H1 (cell line): Measurements from ENCODE around the gene RAD9B. TPM values are rescaled to one million over a fixed set of nuclear protein-coding genes. Genes with fewer than 3 reads are reported as not detected.

Experiments
- CTCF ChIA-PET: fragments of 300-600 bp; sonication (Branson Sonifier 250); formaldehyde crosslinking; loops from one replicate; lab custom pipeline; 2021; ENCODE audit not compliant: partially characterized antibody; lab: Charles Lee
- POLR2A ChIA-PET: fragments of 300-600 bp; sonication (Branson Sonifier 250); formaldehyde crosslinking; loops from one replicate; lab custom pipeline; 2021; ENCODE audit warnings: inconsistent platforms; ENCODE audit not compliant: partially characterized antibody; lab: Charles Lee
- DNase-seq, 2 experiments: peaks; one replicate each; pipeline versions ENCODE4 v3.0.0 to v3.0.0-alpha.2; 2010 to 2022; ENCODE audit warnings: low spot score in 2 of 2, low read depth in 1 of 2, mixed read lengths in 1 of 2
- FAIRE-seq: peaks from 2 replicates; lab custom pipeline; 2011; peaks lifted over from hg19 to GRCh38; lab: Jason Lieb, UNC
- H2AFZ ChIP-seq: 2 replicates; pipeline ENCODE4 v1.8.1; 2012; ENCODE audit warnings: low read length, inconsistent platforms
- H2AK5ac ChIP-seq: 2 replicates; pipeline ENCODE4 v1.6.1; 2013; ENCODE audit warnings: low read depth, low read length
- H2BK120ac ChIP-seq: replicated peaks from 2 replicates; pipeline ENCODE3; 2013; ENCODE audit warnings: low read depth, low read length, inconsistent platforms
- H2BK12ac ChIP-seq: 2 replicates; pipeline ENCODE4 v1.6.1; 2013; ENCODE audit warnings: low read depth, low read length
- H2BK15ac ChIP-seq: 2 replicates; pipeline ENCODE4 v1.6.1; 2013; ENCODE audit warnings: low read length
- H2BK20ac ChIP-seq: 2 replicates; pipeline ENCODE4 v1.6.1; 2013; ENCODE audit warnings: low read length
- H2BK5ac ChIP-seq: 2 replicates; pipeline ENCODE4 v1.6.1; 2013; ENCODE audit warnings: low read depth, low read length
- H3K14ac ChIP-seq: 2 replicates; pipeline ENCODE4 v1.6.1; 2013; ENCODE audit warnings: inconsistent platforms; ENCODE audit not compliant: insufficient read length
- H3K18ac ChIP-seq: 2 replicates; pipeline ENCODE4 v1.6.1; 2013; ENCODE audit warnings: low read length; ENCODE audit errors: extremely low read depth
- H3K23ac ChIP-seq: 2 replicates; pipeline ENCODE4 v1.6.1; 2013; ENCODE audit warnings: inconsistent platforms; ENCODE audit not compliant: insufficient read length
- H3K23me2 ChIP-seq: 2 replicates; pipeline ENCODE4 v1.6.1; 2013; ENCODE audit warnings: low read depth, low read length
- H3K27ac ChIP-seq: 2 replicates; pipeline ENCODE4 v1.6.1; 2011; ENCODE audit warnings: low read depth, low read length, inconsistent platforms
- H3K27me3 ChIP-seq, 4 experiments: replicated peaks in 1 of 4; 1 replicate in 1 of 4; 2 replicates in 3 of 4; pipeline versions ENCODE4 v1.6.1 to v1.8.1; 2011 to 2013; ENCODE audit warnings: low read length in 3 of 4, mild to moderate bottlenecking in 3 of 4, inconsistent platforms in 2 of 4, mixed read lengths in 2 of 4, moderate library complexity in 1 of 4; ENCODE audit not compliant: control insufficient read depth in 3 of 4, insufficient read depth in 3 of 4; ENCODE audit errors: extremely low read depth in 1 of 4
- H3K36me3 ChIP-seq, 4 experiments: 2 replicates each; pipeline versions ENCODE4 v1.6.1 to v1.8.1; 2011 to 2013; ENCODE audit warnings: mild to moderate bottlenecking in 4 of 4, low read length in 3 of 4, moderate library complexity in 2 of 4, control low read depth in 1 of 4, inconsistent platforms in 1 of 4; ENCODE audit not compliant: insufficient read depth in 4 of 4, control insufficient read depth in 2 of 4
- H3K4ac ChIP-seq: replicated peaks from 2 replicates; pipeline ENCODE3; 2013; ENCODE audit warnings: low read length, low read depth, mixed read lengths, inconsistent platforms; ENCODE audit not compliant: insufficient read length
- H3K4me1 ChIP-seq, 4 experiments: replicated peaks in 1 of 4; 1 replicate in 1 of 4; 2 replicates in 3 of 4; pipeline versions ENCODE4 v1.6.1 to v1.8.1; 2011 to 2013; ENCODE audit warnings: low read length in 3 of 4, inconsistent platforms in 2 of 4, mixed read lengths in 1 of 4; ENCODE audit not compliant: insufficient read depth in 4 of 4, control insufficient read depth in 3 of 4
- H3K4me2 ChIP-seq, 2 experiments: 2 replicates each; pipeline versions ENCODE4 v1.6.1 to v1.8.1; 2011 to 2013; ENCODE audit warnings: low read depth in 2 of 2, low read length in 2 of 2, control low read depth in 1 of 2, inconsistent platforms in 1 of 2, mild to moderate bottlenecking in 1 of 2; ENCODE audit not compliant: insufficient read depth in 1 of 2
- H3K4me3 ChIP-seq, 4 experiments: fragments of 200-600, 300-600 bp in 1 of 4; sonication (generic), shearing (Covaris generic), sonication (Bioruptor Twin) in 1 of 4; 2 replicates each; pipeline versions ENCODE4 v1.5.1 to v1.8.1; 2011 to 2016; ENCODE audit warnings: low read length in 4 of 4, low read depth in 3 of 4, control low read depth in 2 of 4, inconsistent platforms in 2 of 4, mild to moderate bottlenecking in 2 of 4, mixed read lengths in 1 of 4, moderate library complexity in 1 of 4; ENCODE audit not compliant: insufficient read depth in 2 of 4; ENCODE audit errors: extremely low read depth in 1 of 4
- H3K56ac ChIP-seq: replicated peaks from 2 replicates; pipeline ENCODE3; 2013; ENCODE audit warnings: low read depth, mild to moderate bottlenecking, mixed read lengths, low read length, inconsistent platforms; ENCODE audit not compliant: insufficient read length
- H3K79me1 ChIP-seq: 2 replicates; pipeline ENCODE4 v1.6.1; 2013; ENCODE audit warnings: low read depth, low read length, control low read depth
- H3K79me2 ChIP-seq, 2 experiments: 2 replicates each; pipeline versions ENCODE4 v1.6.1 to v1.8.1; 2012 to 2013; ENCODE audit warnings: low read length in 2 of 2, mild to moderate bottlenecking in 2 of 2, inconsistent platforms in 1 of 2; ENCODE audit not compliant: insufficient read depth in 2 of 2, control insufficient read depth in 1 of 2
- H3K9ac ChIP-seq, 4 experiments: replicated peaks in 1 of 4; 1 replicate in 1 of 4; 2 replicates in 3 of 4; pipeline versions ENCODE4 v1.6.1 to v1.8.1; 2011 to 2013; ENCODE audit warnings: low read depth in 3 of 4, low read length in 3 of 4, control low read depth in 2 of 4, mild to moderate bottlenecking in 2 of 4, moderate library complexity in 2 of 4, inconsistent platforms in 1 of 4; ENCODE audit errors: extremely low read depth in 1 of 4
- H3K9me3 ChIP-seq, 2 experiments: 2 replicates each; pipeline versions ENCODE4 v1.6.1 to v1.8.1; 2012 to 2013; ENCODE audit warnings: mild to moderate bottlenecking in 2 of 2, moderate library complexity in 2 of 2, control low read depth in 1 of 2, inconsistent platforms in 1 of 2, low read depth in 1 of 2, low read length in 1 of 2, mixed read lengths in 1 of 2; ENCODE audit not compliant: insufficient read depth in 2 of 2
- H4K20me1 ChIP-seq, 2 experiments: replicated peaks in 1 of 2; 2 replicates each; pipeline versions ENCODE3 to v1.8.1; 2011 to 2013; ENCODE audit warnings: inconsistent platforms in 2 of 2, low read length in 2 of 2, mild to moderate bottlenecking in 1 of 2; ENCODE audit not compliant: insufficient read depth in 2 of 2, control insufficient read depth in 1 of 2
- H4K5ac ChIP-seq: 2 replicates; pipeline ENCODE4 v1.6.1; 2013; ENCODE audit warnings: low read length, low read depth, mixed read lengths, inconsistent platforms; ENCODE audit not compliant: insufficient read length
- H4K8ac ChIP-seq: 2 replicates; pipeline ENCODE4 v1.8.0; 2013; ENCODE audit warnings: mild to moderate bottlenecking, moderate library complexity, low read length, inconsistent platforms; ENCODE audit not compliant: insufficient read depth; ENCODE audit errors: extremely low read depth
- H4K91ac ChIP-seq: replicated peaks from 2 replicates; pipeline ENCODE3; 2013; ENCODE audit warnings: low read length, mixed read lengths, inconsistent platforms; ENCODE audit not compliant: insufficient read length
- ASH2L ChIP-seq: fragments of 200-600, 300-600 bp; sonication (generic); IDR thresholded peaks from one replicate; pipeline ENCODE4 v1.7.1; 2017; ENCODE audit warnings: low read length
- CEBPB ChIP-seq: IDR thresholded peaks from 2 replicates; pipeline ENCODE4 v1.6.1; 2012; ENCODE audit warnings: low read depth, low read length
- CREB1 ChIP-seq: IDR thresholded peaks from 2 replicates; pipeline ENCODE4 v1.6.1; 2012; ENCODE audit warnings: inconsistent platforms
- HDAC2 ChIP-seq, 2 experiments: fragments of 300-600 bp in 1 of 2; sonication (generic) in 1 of 2; IDR thresholded peaks; 2 replicates each; pipeline ENCODE4 v1.6.1; 2011 to 2012; ENCODE audit warnings: low read depth in 2 of 2, low read length in 2 of 2, mild to moderate bottlenecking in 2 of 2, moderate library complexity in 2 of 2, borderline replicate concordance in 1 of 2, inconsistent platforms in 1 of 2
- JUN ChIP-seq: IDR thresholded peaks from 2 replicates; pipeline ENCODE4 v1.6.1; 2011; ENCODE audit warnings: low read depth, mild to moderate bottlenecking, improper control_type of control experiment, low read length
- NANOG ChIP-seq: IDR thresholded peaks from 2 replicates; pipeline ENCODE4 v1.6.1; 2011; ENCODE audit warnings: low read length, low read depth, mild to moderate bottlenecking, inconsistent platforms; ENCODE audit not compliant: insufficient read depth, poor library complexity, severe bottlenecking
- NRF1 ChIP-seq: IDR thresholded peaks from 2 replicates; pipeline ENCODE4 v1.6.1; 2011; ENCODE audit warnings: mild to moderate bottlenecking, low read depth, low read length, improper control_type of control experiment
- POLR2A ChIP-seq, 2 experiments: IDR thresholded peaks; 1 replicate in 1 of 2; 2 replicates in 1 of 2; pipeline ENCODE4 v1.6.1; 2011; ENCODE audit warnings: low read depth in 2 of 2, low read length in 2 of 2, mild to moderate bottlenecking in 2 of 2; ENCODE audit errors: control extremely low read depth in 1 of 2
- SIN3A ChIP-seq, 2 experiments: IDR thresholded peaks in 1 of 2; conservative IDR thresholded peaks in 1 of 2; 2 replicates each; pipeline ENCODE4 v1.6.1; 2011 to 2012; ENCODE audit warnings: low read length in 2 of 2, improper control_type of control experiment in 1 of 2, low read depth in 1 of 2, mild to moderate bottlenecking in 1 of 2
- TAF1 ChIP-seq: IDR thresholded peaks from 2 replicates; pipeline ENCODE4 v1.6.1; 2011; ENCODE audit warnings: mild to moderate bottlenecking, low read depth, low read length
- TBP ChIP-seq: IDR thresholded peaks from 2 replicates; pipeline ENCODE4 v1.6.1; 2011; ENCODE audit warnings: low read depth, low read length, improper control_type of control experiment
- WGBS, 2 experiments: shearing (Covaris generic) in 1 of 2; methylation state at CpG; one replicate each; pipeline versions ENCODE4 v1.1.6 to v1.1.7; 2013 to 2015; ENCODE audit warnings: low lambda C conversion rate in 2 of 2, mixed read lengths in 2 of 2, inconsistent platforms in 1 of 2, low coverage in 1 of 2, missing lambda C conversion rate in 1 of 2; ENCODE audit not compliant: insufficient replicate concordance in 2 of 2, insufficient coverage in 1 of 2, insufficient read length in 1 of 2; ENCODE audit errors: extremely low coverage in 1 of 2, missing lambda C conversion rate in 1 of 2; 5-methylcytosine and 5-hydroxymethylcytosine counted together
- polyA plus RNA-seq, 7 experiments: library from polyadenylated mRNA; depleted of rRNA in 3 of 7; stranded (reverse) in 5 of 7; unstranded in 2 of 7; fragments of >200 nt in 5 of 7; fragments of 200-250 nt in 2 of 7; gene quantifications; 1 replicate in 5 of 7; 2 replicates in 1 of 7; 4 replicates in 1 of 7; pipeline versions ENCODE4 v1.2.1 to v1.2.3, GENCODE V29; 2011 to 2013; ENCODE audit warnings: missing spikeins in 2 of 7, mixed read lengths in 2 of 7
- total RNA-seq: library from RNA; stranded (reverse); fragmentation: NEBNext Ultra II Directional; extraction: Animal tissue kit (Norgen Biotek cat#: 25700); gene quantifications from 2 replicates; pipeline ENCODE4 v1.2.1, GENCODE V29; 2021

Gene RAD9B
- total and polyA plus RNA-seq, 2 of the 8 experiments (the other 6 are each of a cell fraction or from before 2014, with no cell fraction given): 0.06 TPM; not detected in 1

DNA sequence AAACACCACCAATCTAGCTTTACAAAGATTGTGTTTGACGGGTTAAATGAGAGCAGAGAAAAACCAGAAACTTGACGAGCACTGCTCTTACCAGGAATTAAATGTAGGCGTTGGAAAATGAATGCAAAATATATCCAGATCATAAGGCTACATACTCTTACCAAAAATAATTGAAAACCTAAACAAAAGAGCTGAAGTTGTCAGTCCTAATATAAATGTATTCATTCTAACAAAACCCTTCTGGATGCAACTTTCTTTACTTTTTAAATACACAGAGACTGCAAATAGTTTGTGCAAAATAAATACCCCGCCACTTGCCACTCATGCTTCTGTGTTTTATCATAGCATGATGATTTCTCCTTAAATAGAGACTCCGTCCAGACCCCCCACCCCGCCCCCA is 32.7 kb downstream of the RAD9B start:
- TF ChIP-seq HDAC2 (IDR thresholded peaks at IDR 0.05; ENCODE audit: borderline replicate concordance in 1 of 2, low read depth in 2 of 2, low read length in 2 of 2) (no peak), NRF1 (no peak), SIN3A (conservative IDR thresholded peaks at IDR 0.05 in 1 of 2, IDR thresholded peaks at IDR 0.05 in 1 of 2; ENCODE audit: low read depth in 1 of 2, low read length in 2 of 2) (no peak), ASH2L (no peak), TBP (no peak), CEBPB (no peak), NANOG (no peak), TAF1 (no peak), JUN (no peak), POLR2A (IDR thresholded peaks at IDR 0.05; ENCODE audit: control extremely low read depth in 1 of 2, low read depth in 2 of 2, low read length in 2 of 2) (no peak), CREB1 (no peak)
- H3K4ac ChIP-seq: no peak overlapping the region

More for the DNA sequence above, 32.7 kb downstream of the RAD9B start:
- Histone ChIP-seq H3K79me2 (no peaks in the 10 kb centered on the region), H4K8ac (no peak overlapping the region), H2BK120ac (no peak overlapping the region), H2AK5ac (no peak overlapping the region), H3K14ac (no peak overlapping the region), H3K9ac (no peak overlapping the region), H3K36me3 (peaks cover 5 to 38% (median 20%) of the 10 kb centered on the region in 4 experiments), H3K23ac (no peak overlapping the region), H4K91ac (no peak overlapping the region), H2BK12ac (no peak overlapping the region), H3K4me1 (no peaks in the 10 kb centered on the region), H4K20me1 (peaks cover 2 to 3% of the 10 kb centered on the region in 2 experiments), H3K18ac (no peak overlapping the region), H3K4me2 (no peak overlapping the region), H2BK15ac (no peak overlapping the region), H2AFZ (no peak overlapping the region), H2BK5ac (no peak overlapping the region), H3K4me3 (no peak overlapping the region), H3K27ac (no peak overlapping the region), H3K79me1 (no peaks in the 10 kb centered on the region), H3K27me3 (no peaks in the 10 kb centered on the region), H3K9me3 (no peaks in the 10 kb centered on the region), H2BK20ac (no peak overlapping the region), H3K23me2 (no peaks in the 10 kb centered on the region), H4K5ac (no peak overlapping the region), H3K56ac (no peak overlapping the region)
- 91% methylated on average over 6 of the region's 6 CpGs; no CpG with 5 or more reads in 1 of the 2 experiments for WGBS, 2 experiments
- no peak for FAIRE-seq
- CTCF ChIA-PET: interaction anchor here (0.6 to 3.5 kb wide), 7 partner anchors 9 to 239 kb away, joined by 3 to 21 read pairs (median 5); no protein-coding TSS in a partner anchor
- POLR2A ChIA-PET: no interaction called here
- no peak for DNase-seq
